Adrenal gland (tissue), 12 donors: ENCODE measurements around the gene ZSWIM1. TPM values are rescaled to one million over a fixed set of nuclear protein-coding genes. Genes with fewer than 3 reads are reported as not detected.
A peak's percentile ranks its signal among the peaks of the same experiment; 100 is the strongest.

Experiments used
- DNase-seq, 7 donors: peaks; one replicate each; pipeline ENCODE4 v3.0.0-alpha.2; 2019 to 2020
- H3K27ac ChIP-seq, 5 donors: fragments of 200-600 bp; sonication (generic) in 4 of 5; 1 replicate in 3 of 5; 2 replicates in 2 of 5; pipeline versions ENCODE4 v1.5.1 to v1.8.0; 2016 to 2020; ENCODE audit warnings: mild to moderate bottlenecking in 1 of 5
- H3K27me3 ChIP-seq: fragments of 200-600 bp; 2 replicates; pipeline ENCODE4 v1.8.0; 2021
- H3K36me3 ChIP-seq, 2 donors: fragments of 200-600 bp; replicated peaks in 1 of 2; 1 replicate in 1 of 2; 2 replicates in 1 of 2; pipeline versions ENCODE4 v1.5.1 to v1.8.0; 2018 to 2022
- H3K4me1 ChIP-seq, 2 donors: fragments of 200-600 bp; replicated peaks in 1 of 2; 1 replicate in 1 of 2; 2 replicates in 1 of 2; pipeline versions ENCODE4 v1.5.1 to v1.8.0; 2018 to 2021
- H3K4me3 ChIP-seq, 4 donors: fragments of 200-600 bp; sonication (generic) in 3 of 4; one replicate each; pipeline ENCODE4 v1.5.1; 2016 to 2018
- H3K9me3 ChIP-seq, 3 donors: fragments of 200-600 bp; sonication (generic) in 1 of 3; replicated peaks in 1 of 3; 1 replicate in 2 of 3; 2 replicates in 1 of 3; pipeline versions ENCODE4 v1.5.1 to v1.8.0; 2016 to 2021
- CTCF ChIP-seq, 6 experiments: fragments of 450-650 bp in 4 of 6; fragments of 200-600 bp in 2 of 6; sonication (generic) in 1 of 6; IDR thresholded peaks; 1 replicate in 5 of 6; 2 replicates in 1 of 6; pipeline versions ENCODE4 v1.5.1 to v1.8.0; 2016 to 2021; ENCODE audit warnings: antibody characterized with exemption in 6 of 6, mild to moderate bottlenecking in 2 of 6, moderate library complexity in 1 of 6
- POLR2A ChIP-seq, 2 donors: fragments of 450-650 bp; IDR thresholded peaks; one replicate each; pipeline ENCODE4 v1.6.1; 2017; ENCODE audit warnings: antibody characterized with exemption in 2 of 2, mild to moderate bottlenecking in 2 of 2, moderate library complexity in 1 of 2
- WGBS, 4 donors: extraction: QIAGEN DNeasy Blood & Tissue Kit in 2 of 4; methylation state at CpG; one replicate each; pipeline versions ENCODE4 v1.1.5 to v1.1.7; 2013 to 2017; 5-methylcytosine and 5-hydroxymethylcytosine counted together
- intact Hi-C, 2 donors: fragments of 100-400 bp; cut with DNase I; formaldehyde crosslinking; loops; one replicate each; pipeline versions ENCODE4 v1.14.1 to v1.15.0; 2022 to 2023
- polyA plus RNA-seq, 3 donors: library from polyadenylated mRNA; stranded (reverse); fragments of 200-250 nt in 2 of 3; fragments of 350-450 nt in 1 of 3; fragmentation: Illumina TruSeq in 1 of 3; extraction: RNeasy Lipid Tissue Mini Kit (QIAGEN cat#74804) in 1 of 3; gene quantifications; one replicate each; pipeline ENCODE4 v1.2.3, GENCODE V29; 2013 to 2014
- total RNA-seq, 9 donors: library from RNA; depleted of rRNA in 4 of 9; stranded (reverse); fragments of >200 nt in 4 of 9; fragments of 120-200 nt in 1 of 9; fragmentation: NEBNext Ultra II Directional in 1 of 9; extraction: Animal tissue kit (Norgen Biotek cat#: 25700) in 1 of 9; gene quantifications; one replicate each; pipeline versions ENCODE4 v1.1.0 to v1.2.4, GENCODE V29; 2013 to 2023
- donor health status: healthy with polysubstance abuse.
- donor health status: Bipolar disorder and iron deficiency.
- donor health status: DM: yes; HTN: yes; CAD: no.
- donor health status: DM: no; HTN: no; CAD: no.
- donor health status: DM: no; HTN: no; CAD: no.
- donor health status: DM: yes; HTN: yes; CAD: no.

ZSWIM1 gene
- total and polyA plus RNA-seq, 12 donors, result 4.2 to 22.1 (median 18.3) TPM

DNA sequence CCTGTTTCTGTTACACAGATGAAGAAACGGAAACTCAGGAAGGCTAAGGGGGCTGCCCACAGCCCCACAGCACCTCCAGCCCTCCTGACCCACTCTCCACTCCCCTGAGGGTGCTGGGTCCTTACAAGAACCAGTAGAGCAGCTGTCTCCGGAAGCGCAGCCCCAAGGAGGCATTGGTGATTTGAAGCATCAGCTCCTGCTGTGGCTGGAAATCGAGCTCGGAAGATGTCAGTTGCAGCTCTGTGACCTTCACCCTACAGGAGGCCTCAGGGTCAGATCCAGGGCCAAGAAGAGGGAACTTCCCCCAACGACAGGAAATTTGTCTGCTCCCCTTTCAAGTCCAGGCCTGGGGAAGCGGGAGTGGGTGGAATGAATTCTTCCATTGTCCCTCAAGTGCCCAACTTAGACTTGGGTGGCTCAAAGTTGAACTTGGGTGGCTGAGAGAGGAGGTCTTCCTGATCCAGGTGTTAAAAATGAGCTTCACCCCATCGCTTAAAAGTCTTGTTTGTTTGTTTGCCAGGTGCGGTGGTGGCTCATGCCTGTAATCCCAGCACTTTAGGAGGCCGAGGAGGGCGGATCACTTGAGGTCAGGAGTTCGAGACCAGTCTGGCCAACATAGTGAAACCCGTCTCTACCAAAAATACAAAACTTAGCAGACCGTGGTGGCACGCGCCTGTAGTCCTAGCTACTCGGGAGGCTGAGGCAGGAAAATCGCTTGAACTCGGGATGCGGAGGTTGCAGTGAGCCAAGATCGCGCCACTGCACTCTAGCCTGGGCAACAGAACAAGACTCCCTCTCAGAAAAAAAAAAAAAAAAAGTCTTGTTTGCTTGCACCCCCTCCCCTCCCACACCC is 29.0 kb downstream of the ZSWIM1 start:
- peaks cover 18 to 45% of the 10 kb centered on the region in 2 donors for H3K4me1 ChIP-seq
- intact Hi-C loops, result no loop called here
- TF ChIP-seq POLR2A (IDR thresholded peaks at IDR 0.05), result no peak
- no peak for TF ChIP-seq CTCF (IDR thresholded peaks at IDR 0.05)
- no peaks in the 10 kb centered on the region for H3K27me3 ChIP-seq
- H3K9me3 ChIP-seq, result no peaks in the 10 kb centered on the region
- H3K36me3 ChIP-seq, result peaks cover 0 to 32% of the 10 kb centered on the region in 2 donors
- peak in 1 of 7 donors; percentile 40 for DNase-seq
- peak overlapping the region in 3 of 5 donors; percentile 31 to 92 (median 67) for H3K27ac ChIP-seq
- H3K4me3 ChIP-seq, result peak overlapping the region in 1 of 4 donors; percentile 87
- 72 to 76% (median 74%) methylated on average over 19 to 22 of the region's 22 CpGs for WGBS, 4 donors

GRCh38 chr20:45910670-45911485 is 29.9 kb downstream of the ZSWIM1 start:
- WGBS, 4 donors, result 1 to 3% (median 2%) methylated on average over 28 to 43 of the region's 43 CpGs
- H3K36me3 ChIP-seq, result peaks cover 0 to 24% of the 10 kb centered on the region in 2 donors

GRCh38 chr20:45911486-45912343 is 30.7 kb downstream of the ZSWIM1 start, which contains the start of gene PLTP:
Gene PLTP, minus strand, starts transcription at chr20:45912155. Its CDS starts 703 bp downstream, at chr20:45911452.
- 0 to 5% (median 1%) methylated on average over 11 to 58 of the region's 58 CpGs for WGBS, 4 donors

More at GRCh38 chr20:45910670-45911485, 29.9 kb downstream of the ZSWIM1 start:
- DNase-seq, result peak; percentile 98 to 100 (median 100)
- no peaks in the 10 kb centered on the region for H3K9me3 ChIP-seq
- TF ChIP-seq POLR2A (IDR thresholded peaks at IDR 0.05) (peak; percentile 38 to 92), CTCF (IDR thresholded peaks at IDR 0.05) (no peak)
- peak overlapping the region; percentile 77 to 92 (median 89) for H3K27ac ChIP-seq
- no peaks in the 10 kb centered on the region for H3K27me3 ChIP-seq
- intact Hi-C loops, result no loop called here
- H3K4me3 ChIP-seq, result peak overlapping the region in 3 of 4 donors; percentile 24 to 87 (median 30)
- peaks cover 13 to 37% of the 10 kb centered on the region in 2 donors for H3K4me1 ChIP-seq

More at GRCh38 chr20:45911486-45912343, 30.7 kb downstream of the ZSWIM1 start, which contains the start of gene PLTP:
- Histone ChIP-seq H3K4me1 (peaks cover 13 to 33% of the 10 kb centered on the region in 2 donors), H3K27ac (peak within 1 kb of the TSS; percentile 77 to 92 (median 89)), H3K36me3 (peaks cover 0 to 18% of the 10 kb centered on the region in 2 donors), H3K9me3 (no peaks in the 10 kb centered on the region), H3K27me3 (no peaks in the 10 kb centered on the region), H3K4me3 (peak within 1 kb of the TSS; percentile 24 to 87 (median 49))
- peak; percentile 70 to 84 (median 77) for DNase-seq
- intact Hi-C loops, result no loop called here
- TF ChIP-seq CTCF (IDR thresholded peaks at IDR 0.05), result peak in 1 of 6 experiments; percentile 12
- TF ChIP-seq POLR2A (IDR thresholded peaks at IDR 0.05), result peak; percentile 81 to 92
